ENCODE measurements around the gene TM9SF1.

GRCh38 chr14:24155100-24155499 lies 40.1 kb downstream of the TM9SF1 start:
- TF ChIP-seq CTCF (IDR thresholded peaks at IDR 0.05) (no peak), EZH2 (IDR thresholded peaks at IDR 0.05) (no peak)
